HEK293 (cell line): Measurements from ENCODE around the gene NDE1.

Experiments
- BCL11A ChIP-seq: fragments of 450-650 bp; formaldehyde crosslinking; IDR thresholded peaks from 2 replicates; pipeline ENCODE4 v1.5.1; 2016; ENCODE audit warnings: low read depth, missing biosample characterization, missing genetic modification characterization
- CTCF ChIP-seq: fragments of 450-650 bp; formaldehyde crosslinking; IDR thresholded peaks from 2 replicates; pipeline ENCODE4 v1.5.1; 2016; ENCODE audit warnings: missing biosample characterization, missing genetic modification characterization
- INSM2 ChIP-seq: fragments of 450-650 bp; formaldehyde crosslinking; IDR thresholded peaks from 2 replicates; pipeline ENCODE4 v1.5.1; 2016; ENCODE audit warnings: missing biosample characterization, missing genetic modification characterization
- TCF7L2 ChIP-seq: IDR thresholded peaks from 2 replicates; pipeline ENCODE4 v1.6.1; 2011; ENCODE audit warnings: low read depth, mild to moderate bottlenecking, inconsistent platforms, low read length, moderate library complexity, borderline replicate concordance
- YY1 ChIP-seq: fragments of 450-650 bp; formaldehyde crosslinking; IDR thresholded peaks from 2 replicates; pipeline ENCODE4 v1.5.1; 2018; ENCODE audit warnings: missing biosample characterization, missing genetic modification characterization
- ZBTB20 ChIP-seq: fragments of 450-650 bp; formaldehyde crosslinking; IDR thresholded peaks from 2 replicates; pipeline ENCODE4 v1.5.1; 2016; ENCODE audit warnings: missing biosample characterization, missing genetic modification characterization
- ZBTB26 ChIP-seq: fragments of 450-650 bp; formaldehyde crosslinking; optimal IDR thresholded peaks from 2 replicates; pipeline ENCODE3; 2016; ENCODE audit warnings: missing biosample characterization, mild to moderate bottlenecking, missing genetic modification characterization
- ZBTB7A ChIP-seq: fragments of 450-650 bp; formaldehyde crosslinking; IDR thresholded peaks from 2 replicates; pipeline ENCODE4 v1.5.1; 2016; ENCODE audit warnings: low read depth, missing biosample characterization, missing genetic modification characterization
- ZNF146 ChIP-seq: fragments of 450-650 bp; formaldehyde crosslinking; IDR thresholded peaks from 2 replicates; pipeline ENCODE4 v1.5.1; 2016; ENCODE audit warnings: missing biosample characterization, missing genetic modification characterization
- ZNF274 ChIP-seq, 2 experiments: fragments of 200-500 bp in 1 of 2; fragments of 450-650 bp in 1 of 2; sonication (Bioruptor generic) in 1 of 2; formaldehyde crosslinking in 1 of 2; IDR thresholded peaks; 2 replicates each; pipeline versions ENCODE4 v1.5.1 to v1.6.1; 2014 to 2016; ENCODE audit warnings: borderline replicate concordance in 1 of 2, inconsistent platforms in 1 of 2, low read length in 1 of 2, missing biosample characterization in 1 of 2, missing genetic modification characterization in 1 of 2
- ZNF302 ChIP-seq: fragments of 450-650 bp; formaldehyde crosslinking; IDR thresholded peaks from 2 replicates; pipeline ENCODE4 v1.5.1; 2016; ENCODE audit warnings: missing biosample characterization, missing genetic modification characterization, low read depth

GRCh38 chr16:15640966-15641365 lies 9.1 kb upstream of the NDE1 start:
- no peak for TF ChIP-seq TCF7L2
- TF ChIP-seq CTCF (tag by site-specific recombination) = no peak
- TF ChIP-seq ZBTB20 (tag by site-specific recombination) = no peak
- TF ChIP-seq ZBTB26 (tag by site-specific recombination) = no peak
- TF ChIP-seq INSM2 (tag by site-specific recombination) = no peak
- no peak for TF ChIP-seq ZNF274 (IDR thresholded peaks at IDR 0.05; ENCODE audit: low read length)
- no peak for TF ChIP-seq ZNF274 (tag by site-specific recombination; IDR thresholded peaks at IDR 0.05; ENCODE audit: borderline replicate concordance)
- no peak for TF ChIP-seq ZNF146 (tag by site-specific recombination)
- no peak for TF ChIP-seq BCL11A
- no peak for TF ChIP-seq ZBTB7A (tag by site-specific recombination)
- no peak for TF ChIP-seq ZNF302 (tag by site-specific recombination)
- TF ChIP-seq YY1 (tag by site-specific recombination) = no peak
